IPS-11a (cell line): Measurements from ENCODE around the gene RRH.
"Not testable (repeated sequence)": the region's sequence is repeated elsewhere in the genome, so short reads cannot be mapped to it uniquely, and the experiment has no call there.

Experiments
- H3K4me3 ChIP-seq: one replicate; pipeline ENCODE4 v1.5.1; 2013; ENCODE audit warnings: low read depth, low read length, control low read depth

RRH gene, protein sequence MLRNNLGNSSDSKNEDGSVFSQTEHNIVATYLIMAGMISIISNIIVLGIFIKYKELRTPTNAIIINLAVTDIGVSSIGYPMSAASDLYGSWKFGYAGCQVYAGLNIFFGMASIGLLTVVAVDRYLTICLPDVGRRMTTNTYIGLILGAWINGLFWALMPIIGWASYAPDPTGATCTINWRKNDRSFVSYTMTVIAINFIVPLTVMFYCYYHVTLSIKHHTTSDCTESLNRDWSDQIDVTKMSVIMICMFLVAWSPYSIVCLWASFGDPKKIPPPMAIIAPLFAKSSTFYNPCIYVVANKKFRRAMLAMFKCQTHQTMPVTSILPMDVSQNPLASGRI

DNA sequence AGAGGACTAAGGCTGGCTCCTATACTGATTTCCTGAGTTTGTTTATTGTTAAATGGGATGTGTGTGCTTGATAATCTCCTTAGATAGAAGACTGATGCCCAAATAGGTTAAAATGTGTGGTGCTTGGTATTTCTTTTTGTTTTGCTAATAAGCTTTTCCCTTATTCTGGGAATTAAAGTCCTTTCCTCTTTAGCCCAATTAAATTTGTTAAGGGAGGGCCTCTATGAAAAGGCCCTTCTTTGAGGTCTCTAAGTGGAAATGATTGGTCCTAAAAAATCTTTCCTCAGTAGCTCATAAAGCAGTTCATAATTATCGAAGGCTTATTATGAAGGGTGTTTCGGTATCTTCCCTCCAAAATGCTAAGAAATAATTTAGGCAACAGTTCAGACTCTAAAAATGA, at the start of gene RRH:
Gene RRH (plus strand): TSS at position 301 of the 400 bp plus-strand sequence. CDS start 56 bp downstream, at position 357.
- H3K4me3 ChIP-seq = no peak within 1 kb of the TSS

- not testable (repeated sequence) for H3K4me3 ChIP-seq
Observed at GRCh38 chr4:109782092-109782491, 45.7 kb upstream of the RRH start.

DNA sequence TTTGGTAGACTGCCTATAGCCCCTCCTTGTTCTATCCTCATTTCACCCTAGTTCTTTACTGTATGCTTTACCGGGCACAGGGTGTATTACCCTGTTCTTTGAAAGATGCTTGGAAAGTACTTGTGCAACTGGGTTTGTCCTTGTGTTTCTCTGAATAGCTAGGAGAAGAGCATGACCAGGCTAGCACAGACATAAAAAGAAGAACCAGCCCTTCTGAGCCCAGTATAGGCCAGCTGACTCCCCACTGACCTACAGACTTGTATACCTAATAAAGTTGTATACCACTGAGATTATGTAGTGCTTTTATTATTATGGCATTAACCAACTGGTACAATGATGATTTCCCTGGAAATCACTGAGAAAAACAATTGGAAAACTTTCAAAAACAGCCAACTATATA, 40.9 kb upstream of the RRH start:
- no peak overlapping the region for H3K4me3 ChIP-seq

GRCh38 chr4:109787807-109788206, 40.0 kb upstream of the RRH start:
- no peak overlapping the region for H3K4me3 ChIP-seq

GRCh38 chr4:109795059-109795458, 32.7 kb upstream of the RRH start:
- no peak overlapping the region for H3K4me3 ChIP-seq

GRCh38 chr4:109798866-109799265, 28.9 kb upstream of the RRH start:
- no peak overlapping the region for H3K4me3 ChIP-seq

DNA sequence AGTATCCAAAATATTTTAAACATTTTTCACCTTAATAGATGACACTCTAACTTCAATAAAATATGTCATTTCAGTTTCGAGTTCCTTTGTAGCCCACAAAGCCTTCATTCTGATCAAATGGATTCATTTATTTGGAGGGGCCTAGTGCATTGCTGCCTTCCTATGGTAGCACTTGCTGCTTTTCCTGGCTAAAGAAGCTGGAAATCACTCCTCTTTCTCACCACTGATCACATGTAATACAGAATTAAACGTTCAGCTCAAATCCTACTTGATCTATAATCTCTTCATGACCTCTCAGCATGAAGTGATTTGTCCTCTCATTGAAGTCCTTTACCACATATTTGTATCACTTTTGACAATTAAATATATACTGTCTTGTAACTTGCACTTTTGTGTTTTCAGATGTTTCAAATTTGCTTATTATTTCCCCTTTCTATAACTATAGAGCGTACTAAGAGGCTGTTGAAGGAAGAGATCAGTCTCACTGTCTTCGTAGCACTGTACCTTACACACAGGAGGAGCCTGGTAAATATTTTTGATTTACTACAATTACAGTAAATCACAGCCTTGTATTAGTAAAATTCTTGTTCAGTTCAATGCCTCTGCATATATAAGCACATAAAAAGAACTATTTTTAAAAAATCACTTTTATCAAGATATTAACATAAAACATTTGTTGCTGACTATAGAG, 26.5 kb upstream of the RRH start:
- no peak overlapping the region for H3K4me3 ChIP-seq

GRCh38 chr4:109801895-109802319, 25.9 kb upstream of the RRH start, which contains the start of gene CFI:
Gene CFI, minus strand, starts transcription at chr4:109801999. Its CDS starts 28 bp downstream, at chr4:109801971.
- H3K4me3 ChIP-seq = no peak within 1 kb of the TSS

DNA sequence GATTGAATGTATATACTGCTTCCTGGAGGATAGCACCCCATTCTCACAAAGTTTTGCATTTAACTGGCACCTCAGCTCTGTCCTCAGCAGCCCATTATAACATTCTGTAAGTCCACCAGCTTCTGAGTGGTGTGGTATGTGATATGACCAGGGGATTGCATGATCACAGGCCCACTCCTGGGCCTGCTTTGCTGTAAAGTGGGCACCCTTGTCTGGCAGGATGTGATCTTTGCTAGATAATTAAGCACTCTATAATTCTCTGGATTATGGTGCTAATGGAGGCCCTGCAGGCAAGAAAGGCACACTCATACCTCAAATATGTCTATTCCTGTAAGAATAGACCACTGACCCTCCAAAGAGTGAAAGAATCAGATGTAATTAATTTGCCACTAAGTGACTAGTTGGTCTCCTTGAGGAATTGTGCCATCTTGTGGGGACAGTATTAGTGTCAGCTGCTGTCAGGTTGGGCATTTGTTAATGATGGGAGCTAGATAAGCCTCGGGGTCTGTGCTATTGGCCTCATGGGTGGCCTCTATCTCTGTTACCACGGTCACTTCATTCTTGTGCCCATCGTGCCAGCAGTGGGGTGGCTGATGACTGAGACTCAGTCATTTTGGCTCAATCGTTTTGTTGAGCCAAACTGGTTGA, 23.7 kb upstream of the RRH start:
- no peak overlapping the region for H3K4me3 ChIP-seq

- no peak overlapping the region for H3K4me3 ChIP-seq
Observed at GRCh38 chr4:109809655-109810054, 18.1 kb upstream of the RRH start.

DNA sequence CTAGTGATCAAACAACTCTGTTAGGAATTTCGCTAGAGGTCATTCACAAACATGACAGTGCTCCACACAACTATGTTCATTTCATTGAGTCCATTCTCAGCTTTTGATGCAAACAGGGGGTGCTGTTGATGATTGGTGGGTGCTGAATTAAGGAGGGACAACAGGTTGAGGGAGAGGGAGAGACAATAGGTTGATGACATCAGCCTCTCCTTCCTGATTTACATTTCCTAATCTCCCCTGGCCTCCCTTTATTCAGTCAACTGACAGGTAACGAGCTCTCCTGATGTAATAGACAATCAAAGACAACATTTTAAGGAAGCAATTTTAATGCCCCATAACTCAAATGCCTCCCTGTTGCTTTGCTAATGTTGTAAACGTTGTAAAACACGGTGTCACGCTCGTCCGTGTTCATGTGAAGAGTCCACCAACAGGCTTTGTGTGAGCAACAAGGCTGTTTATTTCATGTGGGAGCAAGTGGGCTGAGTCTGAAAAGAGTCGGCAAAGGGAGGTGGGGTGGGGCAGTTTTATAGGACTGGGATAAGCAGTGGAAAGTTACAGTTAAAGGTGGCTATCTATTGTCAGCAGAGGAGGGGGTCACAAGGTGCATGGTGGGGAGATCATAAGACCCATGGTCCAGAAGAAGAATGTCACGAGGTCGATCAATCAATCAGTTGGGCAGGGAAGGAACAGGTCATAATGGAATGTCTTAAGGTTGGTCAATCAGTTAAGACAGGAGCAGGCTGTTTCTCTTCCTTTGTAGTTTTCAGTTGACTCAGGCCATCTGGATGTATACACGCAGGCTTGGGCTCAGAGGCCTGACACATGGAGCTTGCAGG, 17.0 kb upstream of the RRH start:
- H3K4me3 ChIP-seq = no peak overlapping the region

DNA sequence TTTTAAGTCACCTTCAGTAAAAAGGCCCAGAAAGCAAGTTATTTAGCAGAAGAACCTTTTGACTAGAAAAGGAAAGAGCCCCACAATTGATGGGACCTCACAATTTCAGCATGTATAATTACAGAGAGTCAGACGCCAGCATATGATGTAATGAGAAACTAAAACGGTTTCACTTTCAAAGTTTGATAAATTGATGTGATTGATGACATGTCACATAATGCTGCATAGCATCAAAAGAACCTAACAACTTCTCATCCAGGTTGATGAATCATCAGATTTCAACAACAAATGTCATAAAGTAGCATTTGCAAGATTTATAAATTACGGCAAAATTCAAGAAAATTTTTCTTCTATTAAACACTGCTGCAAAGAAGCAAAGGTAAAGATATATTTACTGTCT, 16.1 kb upstream of the RRH start:
- H3K4me3 ChIP-seq = no peak overlapping the region

DNA sequence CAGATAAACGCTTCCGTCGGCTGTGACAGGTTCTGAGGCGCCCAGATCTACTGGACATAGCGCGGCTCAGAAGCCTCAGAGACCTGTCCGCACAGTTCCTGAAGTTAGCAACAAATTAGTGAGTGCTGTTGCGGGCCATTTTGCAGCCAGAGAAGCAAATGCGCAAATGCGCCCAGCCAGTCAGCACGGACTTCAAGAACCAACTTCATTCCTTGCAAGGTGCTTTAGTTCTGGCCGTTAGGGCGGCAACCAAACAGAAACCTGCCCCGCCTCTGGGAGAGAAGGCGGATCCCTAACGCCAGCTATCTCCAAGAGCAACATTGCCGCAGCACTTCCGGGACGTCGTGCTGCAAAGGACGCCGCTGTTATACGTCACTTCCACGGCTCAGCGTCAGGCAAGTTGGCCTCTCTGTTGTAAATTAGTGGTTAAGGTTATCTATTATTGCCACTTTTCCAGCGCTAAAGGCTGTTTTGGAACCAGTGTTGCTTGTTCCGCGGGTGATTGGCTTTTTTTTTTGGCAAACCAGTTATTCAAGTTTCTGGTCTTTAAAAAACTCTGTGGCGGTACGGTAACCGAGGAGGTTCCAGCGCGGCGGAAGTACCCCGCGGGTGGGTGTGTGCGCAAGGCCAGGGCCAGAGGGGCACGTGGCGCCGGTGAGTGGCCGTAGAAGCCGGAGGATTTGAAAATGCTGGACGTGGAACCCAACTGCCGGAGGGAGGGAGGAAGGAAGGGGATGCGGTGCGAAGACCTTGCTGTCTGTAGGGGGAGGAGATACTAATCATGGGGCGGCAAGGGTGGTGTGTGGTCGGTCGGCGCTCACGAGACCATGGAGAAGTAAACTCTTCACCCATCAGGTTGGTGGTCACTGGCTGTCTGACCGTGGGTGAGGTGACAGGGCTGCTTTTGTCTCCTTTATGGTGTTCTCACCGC, 12.4 kb upstream of the RRH start, which contains the start of gene GAR1:
Gene GAR1 (plus strand): TSS at position 612 of the 931 bp plus-strand sequence. CDS start 403 bp downstream, outside the sequence.
- H3K4me3 ChIP-seq = peak within 1 kb of the TSS; percentile 87

GRCh38 chr4:109816082-109816442, 11.7 kb upstream of the RRH start:
- peak overlapping the region; percentile 87 for H3K4me3 ChIP-seq

DNA sequence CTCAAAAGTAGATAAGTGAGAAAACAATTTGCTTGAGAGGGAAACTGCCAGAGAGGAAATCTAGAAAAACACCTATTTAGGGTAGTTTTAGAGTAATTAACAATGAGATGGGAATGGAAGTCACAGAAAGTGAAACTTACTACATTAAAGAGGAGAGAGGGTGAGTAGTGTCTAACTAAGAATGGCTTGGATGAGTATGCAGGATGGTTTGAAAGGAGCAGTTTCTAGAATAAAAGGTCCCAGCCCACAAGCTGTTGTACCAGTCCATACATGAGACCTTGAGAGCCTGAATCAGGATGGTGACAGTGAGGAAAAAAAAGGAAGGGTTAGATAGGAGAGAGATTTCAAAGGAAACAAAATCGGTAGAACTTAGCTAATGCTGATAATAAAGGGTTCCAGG, 10.9 kb upstream of the RRH start:
- no peak overlapping the region for H3K4me3 ChIP-seq

DNA sequence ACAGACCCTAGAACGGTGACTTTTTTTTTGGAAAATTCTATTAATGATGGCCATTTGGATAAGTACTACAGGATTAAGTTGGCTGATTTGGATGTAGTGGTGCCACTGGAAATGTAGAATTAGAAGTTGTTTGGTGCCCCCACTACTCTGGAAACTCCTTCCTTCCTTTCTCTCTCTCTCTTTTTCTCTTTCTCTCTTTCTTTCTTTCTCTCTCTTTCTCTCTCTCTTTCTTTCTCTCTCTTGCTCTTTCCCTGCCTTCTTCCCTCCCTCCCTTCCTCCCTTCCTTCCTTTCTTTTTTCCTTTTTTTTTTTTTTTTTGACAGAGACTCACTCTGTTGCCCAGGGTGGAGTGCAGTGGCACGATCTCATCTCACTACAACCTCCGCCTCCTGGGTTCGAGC, 9.5 kb upstream of the RRH start:
- no peak overlapping the region for H3K4me3 ChIP-seq

DNA sequence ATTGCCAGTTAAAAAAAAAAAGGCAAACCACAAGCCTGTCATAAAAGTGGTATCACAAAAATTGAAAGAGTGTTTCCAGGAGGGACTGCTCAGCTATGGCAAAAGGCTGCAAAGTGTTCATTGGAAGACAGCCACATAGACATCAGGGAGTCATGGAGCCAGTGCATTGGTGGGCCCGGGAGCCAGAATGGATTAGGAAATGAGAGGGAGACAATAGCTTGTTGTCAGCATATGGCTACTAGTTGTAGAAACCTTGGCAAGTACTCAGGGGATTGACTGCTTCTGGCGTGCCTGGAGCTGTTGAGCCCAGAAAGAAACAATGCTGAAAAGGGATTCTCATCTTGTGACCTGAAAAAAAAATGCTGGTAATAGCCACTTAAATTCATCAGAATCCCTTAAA, 7.2 kb upstream of the RRH start:
- H3K4me3 ChIP-seq = no peak overlapping the region

GRCh38 chr4:109821185-109821584, 6.6 kb upstream of the RRH start:
- no peak overlapping the region for H3K4me3 ChIP-seq

DNA sequence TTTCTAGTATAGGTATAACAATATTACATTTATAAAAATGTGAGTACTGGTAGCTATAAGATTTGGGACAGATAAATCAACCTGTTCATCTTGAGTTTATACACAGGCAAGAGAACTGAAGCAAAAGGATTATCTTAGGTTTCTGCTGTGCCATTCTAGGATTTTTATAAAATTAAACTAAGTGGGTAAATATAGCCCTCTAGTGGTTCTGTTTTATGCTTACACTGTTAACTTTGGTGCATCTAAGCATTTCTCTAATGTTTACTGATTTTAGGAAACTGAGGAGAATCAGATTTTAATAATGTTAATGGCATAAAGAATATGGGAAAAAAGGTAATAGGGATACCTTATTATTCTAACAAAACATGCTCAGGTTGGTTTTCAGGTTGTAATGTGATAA, 1.1 kb upstream of the RRH start:
- no peak overlapping the region for H3K4me3 ChIP-seq

DNA sequence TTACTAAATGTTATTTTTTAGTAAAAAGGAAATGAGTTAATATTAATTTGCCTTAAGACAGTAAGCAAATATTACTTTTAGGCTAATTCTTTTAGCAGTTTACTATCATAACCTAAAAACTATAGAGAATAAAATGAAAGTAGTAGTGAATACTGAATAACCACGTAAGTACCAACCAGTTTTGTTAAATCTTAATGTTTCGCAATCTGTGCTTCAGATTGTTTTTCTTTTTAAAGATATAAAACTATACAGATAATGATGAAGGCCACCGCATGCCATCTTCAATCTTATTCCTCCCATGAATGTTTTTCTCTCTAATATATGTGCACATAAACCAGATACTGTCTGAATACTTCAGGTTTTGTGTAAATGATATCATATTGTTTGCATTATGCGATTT, 6.0 kb downstream of the RRH start:
- H3K4me3 ChIP-seq = no peak overlapping the region
